Stimulated activated CD8-positive, alpha-beta memory T cell treated with anti-CD3 and anti-CD28 coated beads, Interleukin-7, amount 100 ng/mL, for 1 hour (primary cell): ENCODE results near the gene HJV.

Experiments used
- DNase-seq, 2 donors: peaks; one replicate each; pipeline ENCODE4 v3.0.0-alpha.2; 2020; ENCODE audit warnings: low read depth in 2 of 2

Gene HJV

GRCh38 chr1:145993618-145994390 is 27.7 kb downstream of the HJV start:
- DNase-seq: no peak

DNA sequence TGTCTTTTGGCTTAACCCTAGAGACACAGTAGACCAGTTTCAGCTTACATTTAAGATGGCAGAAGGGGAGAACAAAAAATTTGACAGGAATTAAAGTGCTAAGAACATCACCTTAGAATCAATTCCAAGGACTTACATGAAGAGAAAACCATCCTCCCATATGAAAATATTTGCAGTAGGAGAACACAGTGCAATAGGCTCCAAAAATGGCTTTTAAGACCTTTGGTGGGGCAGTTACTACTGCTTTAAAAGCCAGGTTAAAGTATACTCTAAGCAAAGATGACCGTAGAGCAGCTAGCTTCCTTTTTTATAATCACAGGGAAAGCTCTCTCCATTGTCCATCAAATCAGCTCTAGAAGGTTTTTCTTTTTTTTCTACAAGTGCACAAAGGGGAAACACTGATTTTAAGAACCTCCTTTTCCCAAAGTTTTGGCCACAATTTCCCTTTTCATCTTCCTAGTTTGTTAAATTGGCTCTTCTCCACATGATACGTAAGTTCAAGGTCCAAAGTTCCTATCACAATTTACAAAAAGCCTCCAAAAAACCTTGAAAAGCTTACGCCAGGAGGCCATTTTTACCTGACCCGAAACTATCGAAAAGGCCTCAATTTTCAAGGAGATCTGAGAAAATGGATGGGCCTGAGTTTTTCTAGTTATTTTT is 28.4 kb downstream of the HJV start:
- DNase-seq: no peak

- no peak for DNase-seq
These were observed 29.0 kb downstream of the HJV start for GRCh38 chr1:145992502-145992936.

- DNase-seq: no peak
These were observed 29.7 kb downstream of the HJV start for GRCh38 chr1:145991735-145992412.

- no peak for DNase-seq
These were observed 31.2 kb downstream of the HJV start for GRCh38 chr1:145990249-145990855.

- no peak for DNase-seq
These were observed 32.8 kb downstream of the HJV start for GRCh38 chr1:145988773-145989172.

- no peak for DNase-seq
These were observed 33.6 kb downstream of the HJV start for GRCh38 chr1:145987926-145988325.

GRCh38 chr1:145986551-145986950 is 35.0 kb downstream of the HJV start:
- DNase-seq: no peak

- no peak for DNase-seq
These were observed 35.8 kb downstream of the HJV start for GRCh38 chr1:145985502-145986439.

GRCh38 chr1:145985129-145985501 is 36.4 kb downstream of the HJV start:
- DNase-seq: no peak

GRCh38 chr1:145983960-145984830 is 37.3 kb downstream of the HJV start:
- DNase-seq: no peak

GRCh38 chr1:145983206-145983675 is 38.3 kb downstream of the HJV start:
- DNase-seq: no peak

DNA sequence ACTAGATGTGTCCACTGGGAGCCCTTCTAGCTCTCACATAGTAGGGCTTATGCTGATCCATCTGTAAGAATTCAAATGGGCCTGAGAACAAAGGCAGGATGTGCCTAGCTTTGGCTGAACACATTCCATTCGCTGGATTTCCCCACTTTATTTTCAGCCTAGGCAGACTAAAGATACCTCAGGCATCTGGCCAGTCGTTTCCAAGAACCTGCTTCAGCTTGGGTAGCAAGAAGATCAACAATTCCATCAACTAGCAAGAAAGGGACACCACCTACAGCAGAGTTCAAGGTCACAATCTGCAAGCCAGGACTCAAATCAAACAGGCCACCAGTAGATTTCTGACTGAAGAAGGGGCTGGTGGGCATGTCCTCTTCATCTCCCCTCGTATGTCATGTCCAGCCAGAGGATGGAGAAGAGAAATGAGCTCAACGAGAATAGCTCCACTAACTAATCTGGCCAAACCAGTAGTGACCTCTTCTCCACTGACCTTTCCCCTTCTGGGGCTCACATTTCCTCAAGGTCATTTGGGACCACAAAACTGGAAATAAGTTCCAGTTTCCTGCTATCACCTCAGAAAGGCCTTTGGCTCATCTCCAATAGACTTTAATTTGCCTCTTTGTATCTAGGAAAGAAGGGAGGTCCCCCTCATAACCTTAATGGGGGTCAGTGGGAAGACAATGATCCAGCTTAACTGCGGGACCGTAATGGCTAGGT is 39.4 kb downstream of the HJV start:
- DNase-seq: no peak

DNA sequence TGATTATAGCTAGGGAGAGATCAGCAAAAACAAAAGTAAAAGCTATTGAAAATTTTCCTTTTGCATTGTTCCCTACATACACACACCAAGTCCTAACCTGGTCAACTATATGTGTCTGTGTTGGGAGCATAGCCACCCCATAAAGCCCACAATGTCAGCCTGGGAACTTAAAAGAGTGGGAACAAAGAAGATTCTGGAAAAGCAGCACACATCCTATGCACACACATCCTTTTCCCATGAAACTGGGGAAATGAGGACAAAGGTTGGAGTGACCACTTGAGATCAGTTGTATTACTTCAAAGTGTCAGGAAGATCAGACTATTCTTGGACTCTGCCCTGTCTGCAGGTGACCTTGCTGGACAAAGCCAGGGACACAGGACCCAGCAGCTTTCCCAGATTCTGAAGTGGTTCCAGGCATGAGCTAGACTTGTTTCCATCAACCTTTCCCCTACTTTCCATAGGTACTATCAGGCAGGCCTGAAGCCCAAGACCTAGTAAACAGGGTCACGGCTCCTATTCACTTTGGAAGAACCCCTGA is 41.0 kb downstream of the HJV start:
- no peak for DNase-seq

DNA sequence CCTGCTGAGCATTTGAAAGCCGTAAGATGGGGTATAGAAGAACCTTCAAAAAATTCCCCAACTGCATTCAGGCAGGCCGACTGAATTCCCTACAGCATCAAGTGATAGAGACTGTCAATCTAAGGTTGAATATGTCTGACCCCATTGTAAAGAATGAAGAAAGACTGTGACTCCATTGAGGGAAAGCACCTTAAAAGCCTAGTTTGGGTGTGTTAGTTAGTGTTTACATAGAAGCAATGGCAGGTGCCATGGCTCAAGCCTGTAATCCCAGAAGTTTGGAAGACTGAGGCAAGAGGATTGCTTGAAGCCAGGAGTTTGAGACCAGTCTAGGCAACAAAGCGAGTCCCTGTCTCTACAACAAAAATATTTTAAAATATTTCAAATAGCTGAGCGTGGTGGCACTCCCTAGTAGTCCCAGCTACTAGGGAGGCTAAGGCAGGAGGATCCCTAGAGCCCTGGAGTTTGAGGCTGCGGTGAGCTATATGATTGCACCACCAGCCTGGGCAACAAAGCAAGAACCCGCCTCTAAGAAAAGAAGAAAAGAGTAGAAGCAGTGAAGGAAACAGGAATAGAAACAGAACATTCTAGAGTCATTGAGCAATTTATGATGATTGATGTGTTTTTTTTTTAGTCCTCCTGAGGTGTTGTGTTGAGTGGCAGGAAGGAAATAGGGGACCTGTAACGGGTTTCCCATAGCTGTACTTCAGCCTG is 41.6 kb downstream of the HJV start:
- DNase-seq: no peak

GRCh38 chr1:145978854-145979745 is 42.4 kb downstream of the HJV start:
- DNase-seq: peak; percentile 48 to 53

DNA sequence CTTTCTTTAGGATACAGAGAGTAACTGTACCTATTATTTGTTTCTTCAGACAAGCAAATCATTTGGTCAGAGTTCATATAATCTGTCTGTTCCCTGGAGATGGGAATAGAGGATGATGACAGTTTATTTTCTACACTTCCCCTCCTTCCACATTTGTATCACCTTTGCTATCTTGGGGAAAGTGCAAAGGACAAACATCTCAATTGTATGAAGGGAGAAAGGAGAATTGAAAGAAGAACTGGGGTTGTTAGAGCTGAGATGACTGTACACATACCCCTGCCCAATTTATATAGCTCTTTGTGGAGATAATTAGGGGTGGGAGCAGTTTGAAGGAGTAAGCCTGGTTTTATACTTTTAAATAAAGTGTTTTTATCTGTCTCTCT is 43.1 kb downstream of the HJV start:
- no peak for DNase-seq
